Measurements from ENCODE around the gene SPATA31A1.
"Not testable (repeated sequence)": the region's sequence is repeated elsewhere in the genome, so short reads cannot be mapped to it uniquely, and the experiment has no call there.

The SPATA31A1 gene

DNA sequence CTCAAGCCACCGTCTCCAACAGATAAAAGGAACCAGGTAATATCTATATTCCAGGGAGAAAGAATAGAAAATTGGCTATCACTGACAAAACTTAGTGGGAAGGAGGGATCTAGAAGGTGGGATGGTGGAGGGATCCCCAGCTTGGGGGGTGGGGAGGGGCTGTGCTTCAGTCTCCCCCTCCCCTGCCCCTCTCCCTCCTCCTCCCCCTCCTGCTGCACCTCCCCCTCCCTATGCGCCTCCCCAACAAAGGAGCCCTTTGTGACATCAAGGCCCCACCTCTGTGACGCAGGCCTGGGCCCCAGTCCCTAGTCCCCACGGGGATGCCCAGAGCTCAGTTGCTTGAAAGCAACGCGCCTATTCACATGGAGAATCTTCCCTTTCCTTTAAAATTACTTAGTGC is at the start of gene SPATA31A1:
TSS of gene SPATA31A1 (plus strand) at position 301 of the 400 bp plus-strand sequence. CDS start at position 363, 62 bp downstream.
- H3K4me3 ChIP-seq; H3K36me3 ChIP-seq; intact Hi-C loops (cut with DNase I; ENCODE audit: low total_unique reads); DNase-seq; H3K27me3 ChIP-seq; H3K27ac ChIP-seq; H3K4me1 ChIP-seq; H3K9me3 ChIP-seq: not testable (repeated sequence)

GRCh38 chr9:39407261-39408204 is 52.1 kb downstream of the SPATA31A1 start:
- H3K36me3 ChIP-seq; H3K9me3 ChIP-seq; intact Hi-C loops (cut with DNase I; ENCODE audit: low total_unique reads); H3K4me3 ChIP-seq; H3K4me1 ChIP-seq; H3K27ac ChIP-seq; DNase-seq; H3K27me3 ChIP-seq: not testable (repeated sequence)

DNA sequence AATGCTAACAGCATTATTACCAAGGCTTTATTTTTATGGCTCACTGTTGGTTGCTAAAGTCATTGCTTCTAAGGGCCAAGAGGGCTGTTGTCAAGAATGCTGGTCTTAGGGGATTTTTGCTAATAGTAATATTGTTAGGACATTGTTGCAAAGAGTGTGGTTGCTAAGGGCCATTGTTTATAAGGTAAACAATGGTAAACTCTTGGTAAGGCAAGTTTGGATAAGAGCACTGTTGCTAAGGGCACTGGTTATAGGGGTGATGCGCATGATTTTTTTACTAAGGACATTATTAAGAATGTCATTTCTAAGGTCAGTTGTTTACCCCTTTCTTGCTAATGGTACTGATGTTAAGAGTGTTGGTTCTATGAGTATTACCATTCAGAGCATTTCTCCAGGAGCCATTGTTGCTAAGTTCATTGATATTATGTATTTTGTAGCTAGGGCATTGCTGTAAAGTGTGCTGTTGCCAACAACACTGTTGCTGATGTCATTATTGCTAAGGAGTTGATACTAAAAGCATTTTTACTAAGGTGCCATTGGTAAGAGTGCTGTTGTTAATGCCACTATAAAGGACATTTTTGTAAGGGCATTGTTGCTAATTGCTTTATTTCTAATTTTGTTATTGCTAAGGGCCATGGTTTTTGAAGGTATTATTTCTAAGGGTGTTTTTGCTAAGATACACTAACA is 55.9 kb downstream of the SPATA31A1 start:
- intact Hi-C loops (cut with DNase I; ENCODE audit: low total_unique reads); DNase-seq: not testable (repeated sequence)

More for the DNA sequence above, 55.9 kb downstream of the SPATA31A1 start:
- H3K9me3 ChIP-seq, H3K4me1 ChIP-seq, H3K36me3 ChIP-seq, H3K27ac ChIP-seq, H3K4me3 ChIP-seq, H3K27me3 ChIP-seq: not testable (repeated sequence)

Data from tibial artery (tissue), 4 donors.